HG02798 (cell line): ENCODE data around the gene SLC35B4.
A peak's percentile ranks its signal among the peaks of the same experiment; 100 is the strongest.

Source experiments
- ATAC-seq: cut with Tn5 transposase; IDR thresholded peaks from one replicate; pipeline ENCODE4 v1.9.1; 2021; ENCODE audit warnings: mild to moderate bottlenecking; ENCODE audit not compliant: unreplicated experiment, poor library complexity

SLC35B4 gene, protein sequence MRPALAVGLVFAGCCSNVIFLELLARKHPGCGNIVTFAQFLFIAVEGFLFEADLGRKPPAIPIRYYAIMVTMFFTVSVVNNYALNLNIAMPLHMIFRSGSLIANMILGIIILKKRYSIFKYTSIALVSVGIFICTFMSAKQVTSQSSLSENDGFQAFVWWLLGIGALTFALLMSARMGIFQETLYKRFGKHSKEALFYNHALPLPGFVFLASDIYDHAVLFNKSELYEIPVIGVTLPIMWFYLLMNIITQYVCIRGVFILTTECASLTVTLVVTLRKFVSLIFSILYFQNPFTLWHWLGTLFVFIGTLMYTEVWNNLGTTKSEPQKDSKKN

GRCh38 chr7:134316539-134317344 lies at the start of gene SLC35B4:
SLC35B4 (minus strand) TSS chr7:134316930; CDS start chr7:134316751, 179 bp downstream.
- peak; percentile 99 for ATAC-seq

DNA sequence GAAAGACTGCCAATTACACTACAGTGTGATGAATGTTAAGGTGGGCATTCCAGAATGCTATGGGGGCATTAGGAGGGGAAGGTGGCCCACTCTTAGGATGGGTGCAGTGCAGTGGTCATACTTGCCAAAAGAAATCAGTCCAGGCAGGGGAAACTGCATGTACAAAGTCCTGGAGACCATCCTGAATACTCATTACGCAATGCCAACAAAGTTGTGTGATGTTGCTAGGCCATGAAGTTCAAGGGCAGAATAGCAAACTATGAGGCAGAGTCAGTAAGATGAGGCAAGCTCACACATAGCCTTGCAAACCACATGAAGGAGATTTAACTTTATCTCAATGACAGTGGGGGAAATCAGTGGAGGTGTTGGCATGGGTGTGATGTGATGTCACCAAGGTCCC lies 49.8 kb upstream of the SLC35B4 start:
- no peak for ATAC-seq

GRCh38 chr7:134365341-134366054 lies 48.8 kb upstream of the SLC35B4 start:
- ATAC-seq = no peak

DNA sequence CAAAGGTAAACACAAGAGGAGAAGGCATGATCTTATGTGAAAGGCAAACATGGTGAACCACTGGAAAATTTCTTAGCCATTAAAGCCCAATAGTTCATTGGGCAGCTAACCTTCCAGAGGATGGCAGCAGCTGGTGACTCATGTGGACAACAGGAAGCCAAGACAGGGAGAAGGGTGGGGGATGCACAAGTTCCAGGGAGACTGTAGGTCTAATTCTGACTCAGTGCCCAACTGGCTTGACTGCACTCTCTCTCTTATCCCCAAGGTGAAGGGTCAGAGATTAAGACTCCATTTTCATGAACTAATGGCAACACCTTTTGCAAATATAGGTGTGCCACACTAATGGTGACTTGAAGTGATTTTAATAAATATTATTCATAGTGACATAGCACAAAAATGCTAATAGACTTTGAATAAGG lies 47.9 kb upstream of the SLC35B4 start:
- ATAC-seq = no peak

GRCh38 chr7:134362587-134363483 lies 46.1 kb upstream of the SLC35B4 start:
- no peak for ATAC-seq

GRCh38 chr7:134359787-134360432 lies 43.2 kb upstream of the SLC35B4 start:
- no peak for ATAC-seq

- no peak for ATAC-seq
Observed at GRCh38 chr7:134357486-134357885, 40.8 kb upstream of the SLC35B4 start.

GRCh38 chr7:134356421-134356936 lies 39.7 kb upstream of the SLC35B4 start:
- no peak for ATAC-seq

GRCh38 chr7:134355927-134356326 lies 39.2 kb upstream of the SLC35B4 start:
- no peak for ATAC-seq

DNA sequence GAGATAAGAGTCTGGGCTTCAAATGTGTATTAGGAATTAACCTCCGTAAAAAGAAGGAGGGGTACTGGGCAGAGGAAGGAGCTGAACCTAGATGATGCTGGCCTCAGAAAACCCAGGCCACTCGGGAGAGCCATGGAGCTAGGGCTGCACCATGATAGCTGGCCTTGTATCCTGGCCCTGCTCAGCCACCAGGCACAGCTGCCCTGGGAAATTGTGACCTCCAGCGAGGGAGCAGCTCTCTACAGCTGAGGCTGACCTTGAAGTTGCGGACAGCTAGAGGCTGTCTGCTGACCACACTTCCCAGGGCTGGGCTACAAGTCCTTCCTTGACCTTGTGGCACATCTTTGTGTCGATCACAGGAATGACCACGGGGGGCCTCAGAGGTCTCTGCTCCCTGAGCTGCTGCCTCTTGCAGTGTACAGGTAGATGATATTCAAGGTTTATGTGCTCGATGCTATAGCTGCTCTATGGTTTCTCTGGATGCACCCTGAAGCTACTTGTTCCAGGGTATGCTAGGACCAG lies 38.3 kb upstream of the SLC35B4 start:
- no peak for ATAC-seq

DNA sequence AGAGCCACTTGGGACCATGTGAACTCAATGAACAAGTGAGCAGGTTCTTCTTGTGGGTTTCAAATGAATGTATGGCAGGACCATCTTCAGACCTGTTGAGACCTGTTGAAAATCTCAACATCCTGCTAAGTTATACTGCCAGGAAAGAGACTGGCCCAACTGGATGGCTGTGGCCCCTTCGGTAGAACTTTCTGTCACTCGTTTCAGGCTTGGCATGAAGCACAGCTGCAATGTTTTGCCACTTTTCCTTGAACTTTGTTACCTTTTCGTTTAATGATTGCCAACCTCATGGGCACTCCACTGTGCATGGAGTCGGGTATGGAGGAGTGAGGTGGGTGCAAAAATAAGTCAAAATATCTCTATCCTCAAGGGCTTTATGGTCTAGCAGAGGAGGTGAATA lies 36.7 kb upstream of the SLC35B4 start:
- no peak for ATAC-seq

DNA sequence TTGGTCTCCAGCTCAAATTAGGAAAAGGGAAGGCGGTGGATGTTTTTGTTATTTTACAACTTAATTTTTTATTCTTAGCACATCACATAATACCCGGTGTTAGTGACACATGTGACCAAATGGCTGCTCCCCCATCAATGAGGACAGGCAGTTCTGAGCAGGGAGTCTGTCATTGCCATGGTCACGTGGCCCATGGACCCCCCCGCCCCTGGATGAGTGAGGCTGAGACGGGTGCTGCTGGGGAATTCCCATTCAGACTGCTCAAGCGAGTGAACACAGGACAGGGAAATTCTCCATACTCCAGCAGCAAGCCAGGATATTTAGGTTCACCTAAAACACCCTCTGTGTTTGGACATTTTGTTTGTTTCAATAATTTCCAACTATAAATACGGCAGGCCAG lies 34.7 kb upstream of the SLC35B4 start:
- no peak for ATAC-seq

- ATAC-seq = no peak
Observed at GRCh38 chr7:134350709-134351108, 34.0 kb upstream of the SLC35B4 start.

GRCh38 chr7:134347567-134347966 lies 30.8 kb upstream of the SLC35B4 start:
- ATAC-seq = no peak

- ATAC-seq = no peak
Observed at GRCh38 chr7:134343796-134344195, 27.1 kb upstream of the SLC35B4 start.

- ATAC-seq = no peak
Observed at GRCh38 chr7:134343136-134343535, 26.4 kb upstream of the SLC35B4 start.

DNA sequence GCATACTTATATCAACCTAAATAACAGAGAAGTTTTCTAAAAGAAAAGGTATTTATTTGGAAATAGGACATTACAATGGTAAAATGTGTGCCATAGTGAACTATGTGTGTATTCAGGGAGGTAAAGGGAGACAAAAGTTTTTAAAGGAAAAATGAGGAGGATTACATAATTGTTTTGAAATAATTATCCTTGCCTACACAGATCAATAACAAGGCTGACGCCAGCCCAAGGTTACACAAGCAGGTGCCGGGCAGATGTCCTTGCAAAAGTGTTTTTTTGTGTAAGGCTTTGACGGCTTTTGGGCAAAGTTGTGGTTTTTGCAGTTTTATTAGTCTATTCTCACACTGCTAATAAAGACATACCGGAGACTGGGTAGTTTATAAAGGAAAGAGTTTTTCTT lies 22.7 kb upstream of the SLC35B4 start:
- no peak for ATAC-seq

DNA sequence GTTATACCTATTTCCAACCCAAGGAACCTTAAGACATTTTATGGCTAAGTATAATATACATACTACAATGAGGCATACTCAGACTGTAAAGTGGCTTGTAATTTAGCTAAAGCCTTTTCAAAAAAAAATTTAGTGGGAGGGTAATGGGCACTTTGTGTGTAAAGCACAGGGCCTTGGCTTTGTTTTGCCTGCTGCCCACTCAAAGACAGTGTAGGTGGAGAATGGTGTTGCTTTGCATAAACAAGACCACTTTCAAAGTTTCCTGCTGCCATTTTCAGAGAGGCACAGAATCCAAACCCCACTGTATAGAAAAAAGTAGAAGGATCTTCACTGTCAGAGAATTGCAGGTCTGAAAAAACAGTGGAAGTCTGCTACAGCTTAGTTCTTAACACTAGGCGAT lies 21.2 kb upstream of the SLC35B4 start:
- ATAC-seq = no peak

DNA sequence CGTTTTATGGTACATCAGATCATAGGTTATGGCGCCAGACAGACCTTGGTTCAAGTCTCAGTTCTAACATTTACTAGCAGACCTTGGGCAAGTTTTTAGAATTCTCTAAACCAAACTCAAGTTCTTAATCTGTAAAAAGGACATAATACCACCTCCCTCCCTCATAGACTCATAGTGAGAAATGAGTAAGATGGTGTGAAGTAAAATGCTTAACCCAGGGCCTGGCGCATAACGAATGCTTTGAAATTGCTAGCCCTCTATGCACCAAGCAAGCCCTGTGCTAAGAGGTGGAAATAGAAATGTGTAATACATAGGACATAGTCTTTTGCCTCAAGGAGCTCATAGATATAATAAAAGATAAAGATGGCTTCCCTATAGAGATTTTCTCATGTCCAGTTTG lies 17.7 kb upstream of the SLC35B4 start:
- ATAC-seq = no peak
